Endodermal cell (in vitro differentiated cells): Measurements from ENCODE around the gene ING5. TPM values are rescaled to one million over a fixed set of nuclear protein-coding genes. Genes with fewer than 3 reads are reported as not detected.

Experiments used
- DNase-seq: peaks from one replicate; pipeline ENCODE4 v3.0.0-alpha.2; 2017
- H3K27ac ChIP-seq: 2 replicates; pipeline ENCODE4 v1.5.1; 2013; ENCODE audit warnings: mild to moderate bottlenecking, low read depth, low read length, moderate library complexity
- H3K27me3 ChIP-seq: 2 replicates; pipeline ENCODE4 v1.6.1; 2013; ENCODE audit warnings: mild to moderate bottlenecking, low read length, moderate library complexity; ENCODE audit not compliant: insufficient read depth, control insufficient read depth, poor library complexity, severe bottlenecking
- H3K36me3 ChIP-seq: 2 replicates; pipeline ENCODE4 v1.7.0; 2013; ENCODE audit warnings: mild to moderate bottlenecking, low read length, moderate library complexity; ENCODE audit not compliant: control insufficient read depth, insufficient read depth
- H3K4me1 ChIP-seq: one replicate; pipeline ENCODE4 v1.7.0; 2013; ENCODE audit warnings: low read length; ENCODE audit not compliant: control insufficient read depth, insufficient read depth
- H3K4me3 ChIP-seq: 2 replicates; pipeline ENCODE4 v1.5.1; 2013; ENCODE audit warnings: mild to moderate bottlenecking, low read length, moderate library complexity
- H3K9ac ChIP-seq: 2 replicates; pipeline ENCODE4 v1.6.1; 2013; ENCODE audit warnings: mild to moderate bottlenecking, low read length, moderate library complexity; ENCODE audit not compliant: poor library complexity, severe bottlenecking; ENCODE audit errors: extremely low read depth
- H3K9me3 ChIP-seq: 2 replicates; pipeline ENCODE4 v1.6.1; 2013; ENCODE audit warnings: mild to moderate bottlenecking, low read length, moderate library complexity; ENCODE audit not compliant: control insufficient read depth
- H3K27ac Mint-ChIP-seq: 2 replicates; pipeline ENCODE4 v1.8.0; 2020; ENCODE audit warnings: mixed read lengths
- H3K27me3 Mint-ChIP-seq: 2 replicates; pipeline ENCODE4 v1.8.0; 2021; ENCODE audit warnings: mild to moderate bottlenecking, mixed read lengths; ENCODE audit not compliant: insufficient read depth
- H3K36me3 Mint-ChIP-seq: 2 replicates; pipeline ENCODE4 v1.8.0; 2020; ENCODE audit warnings: low read depth, mixed read lengths
- H3K4me1 Mint-ChIP-seq: 2 replicates; pipeline ENCODE4 v1.8.0; 2020; ENCODE audit warnings: mixed read lengths
- H3K4me3 Mint-ChIP-seq: 2 replicates; pipeline ENCODE4 v1.8.0; 2020; ENCODE audit warnings: mild to moderate bottlenecking, moderate library complexity, mixed read lengths
- H3K9me3 Mint-ChIP-seq: 2 replicates; pipeline ENCODE4 v1.8.0; 2020; ENCODE audit warnings: mild to moderate bottlenecking, mixed read lengths
- CTCF ChIP-seq: fragments of 200-600 bp; sonication (generic); conservative IDR thresholded peaks from 2 replicates; pipeline ENCODE4 v1.5.0; 2021; ENCODE audit warnings: antibody characterized with exemption, mild to moderate bottlenecking
- WGBS, 2 experiments: methylation state at CpG; one replicate each; pipeline versions ENCODE4 v1.1.5 to v1.1.7; 2013; ENCODE audit warnings: missing lambda C conversion rate in 2 of 2, mixed read lengths in 1 of 2; ENCODE audit not compliant: insufficient coverage in 1 of 2, insufficient read length in 1 of 2; 5-methylcytosine and 5-hydroxymethylcytosine counted together
- total RNA-seq, 2 donors: library from RNA; stranded (reverse); fragmentation: NEBNext Ultra II Directional in 1 of 2; extraction: Animal tissue kit (Norgen Biotek cat#: 25700) in 1 of 2; gene quantifications; 2 replicates in 1 of 2; 3 replicates in 1 of 2; pipeline ENCODE4 v1.2.1, GENCODE V29; 2021

The ING5 gene
- total RNA-seq, 2 donors from 2014 or later = 44.9 to 53.1 TPM

- Histone ChIP-seq H3K4me1 (no peaks in the 10 kb centered on the region), H3K27ac (peak overlapping the region; percentile 37), H3K36me3 (peaks cover 40% of the 10 kb centered on the region), H3K9me3 (peaks cover 20% of the 10 kb centered on the region), H3K9ac (peak overlapping the region; percentile 67), H3K4me3 (peak overlapping the region; percentile 85), H3K27me3 (no peaks in the 10 kb centered on the region)
- DNase-seq = no peak
- no peaks in the 10 kb centered on the region for H3K27me3 Mint-ChIP-seq
- WGBS, 2 experiments = 51 to 80% methylated on average over 6 to 11 of the region's 11 CpGs
- peak overlapping the region; percentile 71 for H3K4me3 Mint-ChIP-seq
- TF ChIP-seq CTCF = no peak
- H3K9me3 Mint-ChIP-seq = peaks cover 16% of the 10 kb centered on the region
- peaks cover 47% of the 10 kb centered on the region for H3K36me3 Mint-ChIP-seq
- H3K4me1 Mint-ChIP-seq = peaks cover 5% of the 10 kb centered on the region
- peak overlapping the region; percentile 85 for H3K27ac Mint-ChIP-seq
These were observed 1.3 kb downstream of the ING5 start for GRCh38 chr2:241703032-241703604.

- no peaks in the 10 kb centered on the region for H3K4me1 ChIP-seq
- Mint-ChIP-seq H3K27me3 (no peaks in the 10 kb centered on the region), H3K4me1 (peaks cover 5% of the 10 kb centered on the region), H3K9me3 (peaks cover 13% of the 10 kb centered on the region), H3K4me3 (no peak overlapping the region), H3K36me3 (peaks cover 70% of the 10 kb centered on the region), H3K27ac (no peak overlapping the region)
- H3K27me3 ChIP-seq = no peaks in the 10 kb centered on the region
- WGBS, 2 experiments = 93 to 97% methylated on average over 2 to 6 of the region's 6 CpGs
- H3K27ac ChIP-seq = no peak overlapping the region
- H3K36me3 ChIP-seq = peaks cover 66% of the 10 kb centered on the region
- no peak for DNase-seq
- peaks cover 20% of the 10 kb centered on the region for H3K9me3 ChIP-seq
- H3K9ac ChIP-seq = no peak overlapping the region
- TF ChIP-seq CTCF = no peak
- H3K4me3 ChIP-seq = no peak overlapping the region
These were observed 4.7 kb downstream of the ING5 start for GRCh38 chr2:241706537-241706936.

GRCh38 chr2:241708879-241709278 is 7.0 kb downstream of the ING5 start:
- no peak overlapping the region for H3K4me3 Mint-ChIP-seq

More at GRCh38 chr2:241708879-241709278, 7.0 kb downstream of the ING5 start:
- Mint-ChIP-seq H3K27me3 (no peaks in the 10 kb centered on the region), H3K27ac (peak overlapping the region; percentile 11), H3K9me3 (peaks cover 16% of the 10 kb centered on the region), H3K4me1 (no peaks in the 10 kb centered on the region), H3K36me3 (peaks cover 88% of the 10 kb centered on the region)
- H3K9ac ChIP-seq = no peak overlapping the region
- no peak overlapping the region for H3K4me3 ChIP-seq
- DNase-seq = no peak
- H3K4me1 ChIP-seq = no peaks in the 10 kb centered on the region
- WGBS, 2 experiments = 95 to 97% methylated on average over 10 of the region's 10 CpGs
- no peak for TF ChIP-seq CTCF
- H3K36me3 ChIP-seq = peaks cover 83% of the 10 kb centered on the region
- no peaks in the 10 kb centered on the region for H3K27me3 ChIP-seq
- no peak overlapping the region for H3K27ac ChIP-seq
- H3K9me3 ChIP-seq = peaks cover 23% of the 10 kb centered on the region
